Right ventricle myocardium superior (tissue), 1 donor: ENCODE results near the gene C1QTNF6. TPM values are rescaled to one million over a fixed set of nuclear protein-coding genes. Genes with fewer than 3 reads are reported as not detected.
A peak's percentile ranks its signal among the peaks of the same experiment; 100 is the strongest.

ENCODE experiments used
- ATAC-seq: fragments of 200-7000 bp; cut with Tn5 transposase; one replicate; pipeline ENCODE4 v1.9.1; 2020; ENCODE audit warnings: mild to moderate bottlenecking; ENCODE audit not compliant: poor library complexity
- DNase-seq: peaks from one replicate; pipeline ENCODE4 v3.0.0-alpha.2; 2020
- intact Hi-C: fragments of 100-400 bp; cut with DNase I; formaldehyde crosslinking; loops from one replicate; pipeline ENCODE4 v1.11.2; 2022
- total RNA-seq: library from RNA; stranded (reverse); fragmentation: NEBNext Ultra II Directional; extraction: Animal tissue kit (Norgen Biotek cat#: 25700); gene quantifications from one replicate; pipeline ENCODE4 v1.2.1, GENCODE V29; 2021
- donor health status: DM: no; HTN: yes; CAD: no; lungs with severe emphysema.

C1QTNF6 gene
- total RNA-seq, 1 donor from 2014 or later: 1.5 TPM

DNA sequence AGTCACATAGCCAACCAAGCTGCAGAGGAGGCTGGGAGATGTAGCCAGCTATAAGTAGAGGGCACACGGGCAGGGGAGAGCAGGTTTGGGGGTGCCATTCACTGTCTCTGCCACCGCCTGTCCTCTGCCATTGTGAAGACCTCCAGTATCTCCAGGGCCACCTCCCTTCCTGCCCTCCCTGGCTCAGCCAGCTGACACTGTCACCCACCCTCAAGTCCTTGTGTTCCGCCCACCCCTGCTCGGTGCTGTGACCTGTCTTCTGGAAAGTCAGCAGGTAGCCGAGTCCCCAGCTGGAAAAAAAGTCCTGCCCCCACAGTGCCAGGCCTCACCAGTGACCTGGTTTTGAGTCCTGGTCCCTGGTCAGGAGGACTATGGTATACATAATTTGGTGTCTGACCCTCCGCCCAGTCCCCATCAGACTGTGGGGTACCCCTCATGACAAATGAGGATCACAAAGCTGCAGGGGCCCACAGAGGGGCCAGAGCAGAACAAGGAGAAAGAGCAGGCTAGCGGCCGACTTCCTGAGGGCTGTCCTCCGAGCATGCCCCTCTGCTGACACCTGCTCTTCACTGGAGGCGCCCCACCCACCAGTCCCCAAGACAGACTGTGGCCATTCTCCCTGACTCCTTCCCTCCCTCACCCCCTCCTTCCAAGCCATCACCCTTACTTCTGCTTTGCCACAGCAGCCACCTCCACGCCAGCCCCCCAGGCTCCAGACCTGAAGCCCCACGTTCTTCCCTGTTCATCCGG is 31.2 kb downstream of the C1QTNF6 start:
- ATAC-seq (no peak), DNase-seq (no peak)
- intact Hi-C loops: no loop called here

DNA sequence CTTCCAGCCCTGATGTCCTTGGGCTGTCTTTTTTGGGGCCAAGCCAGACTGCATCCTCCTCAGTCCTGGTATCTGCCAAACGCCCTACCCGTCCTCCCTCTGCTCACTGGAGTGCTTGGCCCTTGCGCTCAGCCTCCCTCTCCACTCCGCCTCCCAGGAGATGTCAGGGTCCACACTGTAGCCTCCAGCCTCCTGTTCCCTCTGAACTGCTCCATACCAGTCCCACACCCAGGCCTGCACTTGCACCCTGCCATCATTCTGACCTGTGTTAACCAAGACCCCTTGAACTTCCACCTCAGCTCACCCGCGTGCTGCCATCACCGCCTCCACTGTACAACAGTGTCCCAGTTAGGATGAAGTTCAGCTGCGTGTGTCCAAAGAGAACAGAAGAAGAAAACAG is 32.1 kb downstream of the C1QTNF6 start:
- no peak for ATAC-seq
- intact Hi-C loops: no loop called here
- no peak for DNase-seq

DNA sequence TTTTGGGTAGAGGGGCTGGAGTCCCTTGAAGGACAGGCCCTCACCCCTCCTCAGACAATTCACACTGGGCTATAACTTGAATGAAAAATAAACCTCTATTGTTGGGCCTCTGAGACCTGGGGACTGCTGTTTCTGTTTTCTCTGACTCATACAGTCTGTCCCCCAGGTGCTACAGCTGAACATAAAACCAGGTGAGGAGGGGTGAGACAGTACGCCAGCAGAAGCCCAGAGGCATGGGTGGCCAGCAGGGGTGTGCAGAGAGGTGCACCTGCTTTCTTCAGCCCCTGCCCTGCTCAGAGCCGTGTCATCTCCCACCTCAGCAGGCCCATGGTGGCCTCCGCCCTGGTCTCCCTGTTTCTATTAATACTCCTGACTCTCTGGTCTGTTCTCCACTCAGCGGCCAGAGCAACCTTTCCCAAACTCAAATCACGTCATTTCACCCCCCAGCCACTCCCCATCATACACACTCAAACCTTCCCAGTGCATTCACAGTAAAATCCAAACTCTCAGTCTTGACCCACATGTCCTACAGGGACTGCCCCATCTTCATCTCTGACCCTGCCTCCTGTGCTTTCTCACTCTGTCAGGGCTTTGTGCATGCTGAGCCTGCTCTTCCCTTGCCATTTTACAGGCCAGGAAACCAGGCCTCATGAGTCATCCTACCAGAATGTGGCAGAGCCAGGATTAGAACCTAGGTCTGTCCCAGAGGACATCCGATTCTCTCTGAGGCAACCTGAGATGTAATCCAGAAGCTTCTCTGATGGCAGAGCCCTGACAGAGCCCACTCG is 32.9 kb downstream of the C1QTNF6 start:
- ATAC-seq: no peak
- DNase-seq: no peak
- intact Hi-C loops: no loop called here

DNA sequence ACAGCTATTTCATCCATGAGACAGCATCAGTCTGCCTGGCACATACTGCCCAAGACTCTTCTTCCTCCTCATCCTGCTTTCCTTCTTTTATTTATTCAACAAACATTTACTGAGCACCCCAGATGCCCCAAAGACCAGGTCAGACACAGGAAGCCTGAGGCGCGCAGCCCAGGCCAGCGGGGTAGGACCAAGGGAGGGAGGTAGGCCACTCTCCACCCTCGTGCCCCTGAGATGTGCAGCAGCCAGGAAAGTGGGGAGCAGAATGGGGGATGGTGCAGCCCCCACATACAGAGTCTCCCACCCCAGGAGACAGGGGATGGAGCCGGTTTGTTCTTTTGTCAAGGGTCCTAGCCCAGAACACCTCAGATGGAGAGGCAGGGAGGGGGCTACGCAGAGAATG is 34.1 kb downstream of the C1QTNF6 start:
- no peak for DNase-seq
- intact Hi-C loops: no loop called here

DNA sequence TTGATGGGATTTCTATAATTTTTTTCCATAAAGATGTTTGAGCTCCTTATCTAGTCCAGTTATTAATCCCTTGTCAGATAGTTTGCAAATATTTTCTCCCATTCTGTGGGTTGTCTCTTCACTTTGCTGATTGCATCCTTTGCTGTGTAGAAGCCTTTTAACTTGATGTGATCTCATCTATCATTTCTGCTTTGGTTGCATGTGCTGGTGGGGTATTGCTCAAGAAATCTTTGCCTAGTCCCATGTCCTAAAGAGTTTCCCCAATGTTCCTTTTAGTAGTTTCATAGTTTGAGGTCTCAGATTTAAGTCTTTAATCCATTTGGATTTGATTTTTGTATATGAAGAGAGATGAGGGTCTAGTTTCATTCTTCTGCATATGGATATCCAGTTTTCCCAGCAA is 36.6 kb downstream of the C1QTNF6 start:
- intact Hi-C loops: no loop called here
- ATAC-seq (no peak), DNase-seq (no peak)

More for the DNA sequence above, 34.1 kb downstream of the C1QTNF6 start:
- ATAC-seq: no peak

DNA sequence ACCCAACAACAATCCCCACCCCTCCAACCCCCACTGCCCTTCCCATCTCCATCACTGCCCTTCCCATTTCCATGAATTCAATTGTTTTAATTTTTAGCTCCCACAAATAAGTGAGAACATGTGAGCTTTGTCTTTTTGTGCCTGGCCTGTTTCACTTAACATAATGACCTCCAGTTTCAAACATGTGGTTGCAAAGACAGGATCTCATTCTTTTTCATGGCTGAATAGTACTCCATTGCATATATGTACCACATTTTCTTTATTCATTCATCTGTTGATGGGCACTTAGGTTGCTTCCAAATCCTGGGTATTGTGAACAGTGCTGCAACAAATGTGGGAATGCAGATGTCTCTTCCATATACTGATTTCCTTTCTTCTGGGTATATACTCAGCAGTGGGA is 37.3 kb downstream of the C1QTNF6 start:
- intact Hi-C loops: no loop called here
- DNase-seq (no peak), ATAC-seq (no peak)

DNA sequence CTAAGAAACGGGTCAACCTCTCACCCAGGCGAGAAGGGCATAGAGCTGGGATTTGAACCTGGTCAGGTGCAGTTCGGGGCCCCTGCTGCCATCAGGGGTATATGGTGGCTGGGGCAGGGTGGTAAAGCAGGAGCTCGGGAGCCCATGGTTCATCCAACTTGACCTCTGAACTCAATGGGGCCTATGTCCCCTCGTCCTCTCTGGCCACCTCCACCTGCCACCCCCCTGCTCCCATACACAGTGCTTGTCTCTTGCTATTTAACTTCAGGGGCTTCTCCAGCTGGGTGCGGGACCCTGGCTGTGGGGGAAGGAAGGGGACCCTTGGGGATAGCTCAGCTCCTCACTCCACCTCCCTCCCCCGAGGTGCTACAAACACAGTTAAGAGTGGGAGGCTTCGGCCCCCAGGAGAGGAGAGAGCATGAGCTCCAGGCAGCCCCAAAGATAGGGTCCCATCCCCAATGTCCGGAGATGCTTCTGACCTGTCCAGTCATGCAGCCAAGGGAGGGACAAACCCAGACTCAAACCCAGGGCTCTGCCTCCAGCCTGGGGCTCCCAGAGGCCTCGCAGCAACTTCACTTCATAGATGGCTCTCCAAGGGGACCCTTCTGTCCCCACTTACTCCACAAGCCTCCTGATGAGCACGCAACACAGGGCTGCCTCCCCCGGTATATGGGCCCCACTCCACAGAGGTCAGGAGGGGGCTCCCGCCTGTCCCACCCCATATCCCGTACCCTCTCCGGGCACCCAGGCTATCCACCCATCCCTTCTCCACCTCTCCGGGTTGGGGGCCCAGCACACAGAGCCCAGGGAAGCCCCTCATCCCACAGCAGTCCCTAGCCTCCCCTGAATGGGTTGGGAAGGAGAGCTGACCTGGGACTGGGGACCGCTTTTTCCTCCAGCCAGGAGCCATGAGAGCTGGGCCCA is 39.0 kb downstream of the C1QTNF6 start:
- ATAC-seq (no peak), DNase-seq (peak; percentile 11)
- intact Hi-C loops: no loop called here

DNA sequence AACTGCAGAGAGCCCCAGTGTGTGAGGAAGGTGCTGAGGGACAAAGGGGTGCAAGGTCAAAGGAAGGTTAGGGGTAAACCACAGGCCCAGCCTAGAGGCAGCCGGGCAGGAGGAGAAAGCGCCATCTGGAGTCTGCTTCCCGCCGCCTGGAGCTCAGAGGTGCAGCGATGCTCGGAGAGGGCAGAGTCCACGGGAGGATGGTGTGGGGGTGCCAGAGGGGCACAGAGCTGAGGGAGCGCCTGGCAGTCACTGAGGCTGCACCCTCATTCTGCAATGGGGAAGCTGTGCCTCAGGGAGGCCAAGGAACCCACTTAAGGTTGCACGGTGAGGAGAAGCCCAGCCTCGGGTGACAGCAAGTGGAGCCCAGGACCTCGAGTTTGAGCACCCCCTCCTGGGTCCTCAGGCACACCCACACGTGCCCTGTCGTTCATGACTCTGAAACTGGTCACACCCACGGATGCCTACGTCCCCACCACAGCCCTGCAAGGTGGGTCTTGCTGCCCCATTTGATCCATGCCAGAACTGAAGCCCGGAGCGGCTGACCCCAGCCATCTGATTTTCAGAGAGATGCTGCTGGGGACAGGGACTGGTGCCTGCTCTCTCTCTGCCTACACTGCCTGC is 39.9 kb downstream of the C1QTNF6 start:
- intact Hi-C loops: no loop called here
- peak; percentile 21 for DNase-seq
- no peak for ATAC-seq

DNA sequence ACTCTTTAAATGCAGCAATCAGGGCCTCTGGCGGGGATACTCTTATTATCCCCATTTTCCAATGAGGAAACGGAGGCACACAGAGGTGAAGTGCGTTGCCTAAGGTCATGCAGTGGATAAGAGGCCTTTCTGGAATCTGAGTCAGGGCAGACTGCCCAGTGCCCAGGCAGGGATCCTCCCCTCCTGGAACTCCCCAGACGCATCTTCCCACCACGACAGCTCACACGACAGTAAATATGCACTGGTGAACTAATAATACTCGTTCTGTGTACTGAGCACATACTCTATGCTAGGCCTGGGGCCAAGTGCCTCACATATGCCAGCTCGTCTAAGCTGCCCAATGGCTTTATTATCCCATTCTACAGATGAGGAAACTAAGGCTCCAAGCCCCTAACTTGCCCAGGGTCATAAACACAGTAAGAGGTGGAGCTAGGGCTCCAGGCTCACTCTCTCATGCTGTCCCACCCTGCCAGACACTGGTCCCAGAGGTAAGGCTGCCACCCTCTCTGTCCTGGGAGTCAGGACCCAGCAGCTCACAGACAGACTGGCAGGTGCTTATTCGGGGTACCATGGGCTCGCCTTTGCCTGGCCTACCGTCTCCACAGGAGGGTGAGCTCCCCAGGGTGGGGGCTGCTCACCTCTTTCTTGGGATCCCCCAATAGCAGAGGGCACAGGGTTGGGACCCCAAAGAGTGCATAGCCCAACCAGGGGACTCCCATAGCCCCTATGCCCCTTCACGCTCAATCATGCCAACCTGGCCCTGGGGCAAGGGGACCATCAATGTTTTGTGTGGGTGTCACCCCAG is 40.7 kb downstream of the C1QTNF6 start:
- no peak for ATAC-seq
- intact Hi-C loops: no loop called here
- DNase-seq: peak; percentile 31

DNA sequence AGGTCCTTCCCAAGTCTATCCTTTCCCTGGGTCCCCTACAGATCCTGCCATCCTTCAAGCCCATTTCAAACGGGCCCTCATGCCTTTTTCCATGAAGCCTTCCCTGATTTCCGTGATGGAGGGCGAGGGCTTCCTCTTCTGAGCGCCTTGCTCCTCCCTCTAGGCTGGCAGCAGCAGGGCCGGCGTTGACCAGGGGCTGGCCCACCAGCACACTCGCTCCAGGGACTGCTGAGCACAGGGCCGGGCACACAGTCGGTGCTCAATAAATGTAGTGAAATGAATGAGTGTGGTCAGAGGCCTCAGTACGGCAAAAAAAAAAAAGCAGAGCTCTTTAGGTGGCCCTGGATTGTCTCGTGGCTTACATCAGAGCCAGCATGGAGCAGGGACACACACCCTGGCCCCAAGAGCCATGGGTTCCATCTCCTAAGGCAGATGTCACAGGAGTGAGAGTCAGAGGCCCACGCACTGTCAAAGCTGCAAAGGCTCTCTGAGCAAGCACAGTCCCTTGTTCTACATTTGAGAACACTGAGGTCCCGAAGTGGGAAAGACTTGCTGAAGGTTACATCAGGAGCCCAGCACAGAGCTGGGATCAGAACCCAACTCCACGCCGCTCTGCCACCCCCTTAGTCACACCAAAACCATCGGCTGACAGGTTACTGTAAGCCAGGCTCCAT is 41.4 kb downstream of the C1QTNF6 start:
- intact Hi-C loops: no loop called here
- no peak for ATAC-seq
- peak; percentile 19 for DNase-seq

DNA sequence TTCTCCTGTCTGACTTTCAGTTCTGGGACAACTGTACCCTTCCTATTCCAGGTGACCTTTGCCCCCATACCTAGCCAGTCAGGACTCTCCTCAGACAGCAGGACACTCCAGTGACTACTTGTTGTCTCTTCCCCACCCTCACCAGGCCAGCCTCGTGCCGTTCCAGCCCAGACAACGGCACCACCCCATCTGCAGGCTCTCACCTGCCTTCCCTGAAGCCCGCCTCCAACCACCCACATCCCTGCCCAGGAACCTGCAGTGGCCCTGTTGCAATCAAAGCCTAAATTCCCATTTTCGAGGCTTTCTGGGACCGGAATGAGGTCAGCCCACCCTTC is 42.0 kb downstream of the C1QTNF6 start:
- ATAC-seq (no peak), DNase-seq (peak; percentile 27)
- intact Hi-C loops: no loop called here

DNA sequence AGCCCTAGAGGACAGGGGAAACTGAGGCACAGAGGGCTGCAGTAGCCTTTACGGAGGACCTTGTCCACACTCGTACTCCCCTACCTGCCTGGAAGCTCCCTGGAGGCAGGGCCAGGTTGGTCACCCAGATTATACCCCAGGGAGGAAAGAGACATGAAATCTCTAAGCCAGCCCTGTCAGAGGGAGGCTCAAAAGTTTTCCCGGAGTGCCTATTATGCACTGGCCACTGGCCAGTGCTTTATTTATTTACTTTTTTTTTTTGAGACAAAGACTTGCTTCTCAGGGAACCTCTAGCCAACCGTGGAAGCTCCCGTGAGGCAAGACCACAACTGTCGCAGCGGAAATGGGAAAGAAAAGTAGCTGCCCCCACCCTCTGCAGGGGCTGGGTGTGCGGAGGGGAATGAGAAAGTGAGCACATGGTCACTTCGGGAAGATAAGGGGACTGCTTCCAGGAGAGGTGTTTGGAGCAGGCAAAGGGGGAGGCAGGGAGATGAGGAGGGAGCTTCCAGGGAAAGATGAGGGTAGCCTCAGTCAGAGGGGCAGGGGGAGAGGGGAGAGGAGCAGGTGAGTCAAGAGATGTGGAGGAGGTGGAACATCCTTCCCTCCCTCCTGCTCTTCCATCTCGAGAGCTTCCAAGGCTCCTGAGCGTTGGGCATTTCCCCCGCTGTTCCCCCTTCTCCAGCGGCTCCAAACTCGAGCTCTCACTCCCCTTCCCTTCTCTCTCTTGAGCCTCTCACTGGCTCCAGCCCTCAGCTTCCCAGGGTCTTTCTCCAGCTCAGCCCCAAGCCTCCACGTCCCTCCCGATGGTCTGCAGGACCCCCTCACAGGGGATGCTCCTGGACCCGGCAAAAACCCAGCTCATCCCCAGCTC is 42.6 kb downstream of the C1QTNF6 start:
- no peak for ATAC-seq
- intact Hi-C loops: no loop called here
- DNase-seq: peak; percentile 14

DNA sequence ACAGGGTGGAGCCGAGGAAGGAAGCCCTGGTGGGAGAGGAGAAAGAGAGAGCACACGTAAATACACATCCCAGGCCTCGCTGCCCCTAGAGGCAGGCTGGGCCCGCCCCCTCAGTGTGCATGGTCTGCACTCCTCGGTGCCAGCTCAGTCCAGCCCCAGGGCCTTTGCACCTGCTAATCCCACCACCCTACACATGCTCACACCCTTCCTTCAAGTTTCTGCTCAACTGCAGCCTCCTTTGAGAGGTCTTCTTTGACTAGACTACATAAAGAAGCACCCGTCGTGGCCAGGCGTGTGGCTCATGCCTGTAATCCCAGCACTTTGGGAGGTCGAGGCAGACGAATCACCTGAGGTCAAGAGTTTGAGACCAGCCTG is 43.9 kb downstream of the C1QTNF6 start:
- ATAC-seq (no peak), DNase-seq (peak; percentile 13)
- intact Hi-C loops: no loop called here

DNA sequence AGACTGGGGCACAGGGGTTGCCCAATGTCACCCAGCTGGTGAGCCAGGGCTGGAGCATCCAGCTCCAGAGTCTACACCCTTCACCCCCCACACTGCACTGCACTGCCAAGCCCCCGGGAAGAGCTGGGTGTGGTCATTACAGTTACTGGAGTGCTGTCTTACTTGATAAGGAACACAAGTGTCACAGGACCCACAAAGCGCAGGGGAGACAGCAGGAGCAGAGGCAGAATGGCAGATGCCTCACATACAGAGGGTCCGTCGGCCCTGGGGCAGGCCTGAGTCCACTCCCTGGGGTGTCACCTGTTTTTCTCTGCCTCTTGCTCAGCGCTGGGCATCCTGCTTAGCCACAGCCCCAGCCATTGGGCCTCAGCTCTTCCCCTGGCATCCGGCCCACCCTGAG is 46.1 kb downstream of the C1QTNF6 start:
- intact Hi-C loops: no loop called here
- ATAC-seq (no peak), DNase-seq (peak; percentile 26)

DNA sequence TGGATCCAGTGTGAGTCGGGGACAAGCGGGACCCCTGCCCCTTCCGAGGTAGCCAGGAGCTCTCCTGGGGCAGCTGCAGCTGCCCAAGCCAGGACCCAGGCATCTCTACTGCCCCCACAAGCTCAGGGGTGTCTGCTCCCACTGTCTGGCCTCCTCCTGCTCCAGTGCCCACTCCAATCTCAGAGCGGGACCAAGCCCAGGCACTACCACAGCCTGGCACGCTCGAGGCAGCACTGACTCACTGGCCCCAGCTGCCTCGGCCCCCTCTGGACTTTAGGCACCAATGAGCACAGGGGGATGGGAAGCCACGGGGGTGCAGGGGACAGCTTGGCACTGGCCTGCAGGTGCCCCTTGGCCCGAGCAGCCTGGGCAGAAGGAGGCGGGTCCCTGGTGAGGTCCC is 46.6 kb downstream of the C1QTNF6 start:
- intact Hi-C loops: no loop called here
- peak; percentile 22 for DNase-seq
- no peak for ATAC-seq

DNA sequence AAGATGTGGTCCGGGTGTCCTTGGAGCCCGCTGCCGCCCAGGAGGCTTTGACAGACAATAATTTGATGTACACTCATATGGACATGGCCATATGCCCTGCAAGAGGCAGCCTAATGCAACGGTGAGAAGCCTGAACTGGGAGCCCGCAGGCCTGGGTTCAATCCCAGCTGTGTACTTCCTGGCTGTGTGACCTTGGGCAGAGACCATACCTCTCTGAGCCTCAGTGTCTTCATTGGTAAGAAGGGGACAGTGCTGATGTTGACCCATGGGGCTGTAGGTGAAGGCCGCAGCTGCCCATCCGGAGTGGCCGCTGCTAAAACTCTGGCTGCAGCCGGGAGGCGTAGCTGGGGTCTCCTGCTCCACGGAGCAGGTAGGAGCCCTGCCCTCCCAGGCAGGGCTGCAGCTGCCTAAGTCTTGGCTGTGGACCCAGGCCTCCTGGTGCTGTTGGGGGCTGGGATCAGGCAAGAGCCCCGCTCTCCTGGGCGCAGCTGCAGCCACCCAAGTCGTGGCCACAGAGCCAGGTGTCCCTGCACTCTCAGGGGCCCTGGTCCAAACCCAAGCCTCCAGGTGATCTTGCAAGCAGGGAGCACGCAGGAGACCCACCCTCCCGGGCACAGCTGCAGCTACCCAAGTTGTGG is 47.2 kb downstream of the C1QTNF6 start:
- ATAC-seq (no peak), DNase-seq (no peak)
- intact Hi-C loops: no loop called here
